HG03097 (cell line): ENCODE measurements around the gene SMIM5.

Experiments
- ATAC-seq: cut with Tn5 transposase; IDR thresholded peaks from one replicate; pipeline ENCODE4 v1.9.1; 2021; ENCODE audit not compliant: unreplicated experiment, low FRiP score

The SMIM5 gene

GRCh38 chr17:75602644-75603043 is 30.6 kb upstream of the SMIM5 start:
- ATAC-seq: no peak

GRCh38 chr17:75603123-75603522 is 30.1 kb upstream of the SMIM5 start:
- no peak for ATAC-seq

GRCh38 chr17:75604034-75604695 is 29.1 kb upstream of the SMIM5 start:
- no peak for ATAC-seq

- ATAC-seq: no peak
Observed at GRCh38 chr17:75605790-75606189, 27.4 kb upstream of the SMIM5 start.

- no peak for ATAC-seq
Observed at GRCh38 chr17:75607086-75607485, 26.1 kb upstream of the SMIM5 start.

GRCh38 chr17:75610103-75610984 is 22.9 kb upstream of the SMIM5 start:
- ATAC-seq: no peak

- no peak for ATAC-seq
Observed at GRCh38 chr17:75611851-75612429, 21.3 kb upstream of the SMIM5 start.

GRCh38 chr17:75612906-75613626 is 20.2 kb upstream of the SMIM5 start:
- no peak for ATAC-seq

GRCh38 chr17:75614006-75614405 is 19.2 kb upstream of the SMIM5 start:
- ATAC-seq: no peak

GRCh38 chr17:75614556-75615270 is 18.5 kb upstream of the SMIM5 start:
- no peak for ATAC-seq

GRCh38 chr17:75615301-75615700 is 17.9 kb upstream of the SMIM5 start:
- no peak for ATAC-seq

GRCh38 chr17:75616521-75617122 is 16.6 kb upstream of the SMIM5 start:
- ATAC-seq: no peak

- no peak for ATAC-seq
Observed at GRCh38 chr17:75617218-75617617, 16.0 kb upstream of the SMIM5 start.

GRCh38 chr17:75617675-75618074 is 15.6 kb upstream of the SMIM5 start:
- ATAC-seq: no peak

- no peak for ATAC-seq
Observed at GRCh38 chr17:75619506-75620431, 13.5 kb upstream of the SMIM5 start.

- no peak for ATAC-seq
Observed at GRCh38 chr17:75621489-75621888, 11.7 kb upstream of the SMIM5 start.

- ATAC-seq: no peak
Observed at GRCh38 chr17:75622076-75622475, 11.2 kb upstream of the SMIM5 start.

GRCh38 chr17:75622771-75623273 is 10.4 kb upstream of the SMIM5 start:
- ATAC-seq: no peak

- no peak for ATAC-seq
Observed at GRCh38 chr17:75623386-75623785, 9.8 kb upstream of the SMIM5 start.
